Left ventricle myocardium inferior (tissue), 1 donor: ENCODE measurements around the gene ADAT1. TPM values are rescaled to one million over a fixed set of nuclear protein-coding genes. Genes with fewer than 3 reads are reported as not detected.

Source experiments
- DNase-seq: peaks from one replicate; pipeline ENCODE4 v3.0.0-alpha.2; 2020
- H3K27ac ChIP-seq: fragments of 200-600 bp; replicated peaks from 2 replicates; pipeline ENCODE4 v1.8.0; 2021
- H3K27me3 ChIP-seq: fragments of 200-600 bp; 2 replicates; pipeline ENCODE4 v1.8.0; 2021; ENCODE audit warnings: low read depth
- H3K36me3 ChIP-seq: fragments of 200-600 bp; 2 replicates; pipeline ENCODE4 v1.8.0; 2021
- H3K4me1 ChIP-seq: fragments of 200-600 bp; 2 replicates; pipeline ENCODE4 v1.8.0; 2021
- H3K4me3 ChIP-seq: fragments of 200-600 bp; 2 replicates; pipeline ENCODE4 v1.8.0; 2021; ENCODE audit warnings: mild to moderate bottlenecking, moderate library complexity
- H3K9me3 ChIP-seq: fragments of 200-600 bp; replicated peaks from 2 replicates; pipeline ENCODE4 v1.8.0; 2021
- intact Hi-C: fragments of 100-400 bp; cut with micrococcal nuclease; formaldehyde crosslinking; loops from one replicate; pipeline ENCODE4 v1.11.0; 2022
- total RNA-seq: library from RNA; stranded (reverse); fragmentation: NEBNext Ultra II Directional; extraction: Animal tissue kit (Norgen Biotek cat#: 25700); gene quantifications from one replicate; pipeline ENCODE4 v1.2.1, GENCODE V29; 2021
- TF ChIP-seq, protein P1 (sequence below): fragments of 200-600 bp; IDR thresholded peaks from 2 replicates; pipeline ENCODE4 v1.8.0; 2021; ENCODE audit warnings: antibody characterized with exemption, mild to moderate bottlenecking, borderline replicate concordance
- donor health status: DM: no; HTN: yes; CAD: no; lungs with severe emphysema.

The ADAT1 gene
- total RNA-seq, 1 donor from 2014 or later = 28.4 TPM

DNA sequence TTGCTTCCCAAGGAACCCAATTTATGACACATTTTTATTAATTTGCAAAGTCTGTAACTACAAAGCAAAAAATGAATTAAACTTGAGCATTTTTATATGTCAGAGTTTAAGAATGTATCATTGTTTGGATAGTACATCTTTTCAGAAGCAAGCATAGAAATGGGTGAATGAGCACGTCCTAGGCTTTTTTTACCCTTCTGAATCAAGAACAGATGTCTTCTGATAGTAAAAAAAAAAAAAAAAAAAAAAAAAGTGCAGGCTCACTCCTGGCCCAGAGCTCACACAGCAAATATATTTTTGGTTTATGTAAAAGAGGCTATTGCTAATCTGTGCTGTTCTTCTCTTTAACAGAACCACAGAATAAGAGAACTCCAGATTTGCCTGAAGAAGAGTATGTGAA is 30.8 kb upstream of the ADAT1 start:
- intact Hi-C loops = no loop called here
- H3K4me1 ChIP-seq = peaks cover 75% of the 10 kb centered on the region

DNA sequence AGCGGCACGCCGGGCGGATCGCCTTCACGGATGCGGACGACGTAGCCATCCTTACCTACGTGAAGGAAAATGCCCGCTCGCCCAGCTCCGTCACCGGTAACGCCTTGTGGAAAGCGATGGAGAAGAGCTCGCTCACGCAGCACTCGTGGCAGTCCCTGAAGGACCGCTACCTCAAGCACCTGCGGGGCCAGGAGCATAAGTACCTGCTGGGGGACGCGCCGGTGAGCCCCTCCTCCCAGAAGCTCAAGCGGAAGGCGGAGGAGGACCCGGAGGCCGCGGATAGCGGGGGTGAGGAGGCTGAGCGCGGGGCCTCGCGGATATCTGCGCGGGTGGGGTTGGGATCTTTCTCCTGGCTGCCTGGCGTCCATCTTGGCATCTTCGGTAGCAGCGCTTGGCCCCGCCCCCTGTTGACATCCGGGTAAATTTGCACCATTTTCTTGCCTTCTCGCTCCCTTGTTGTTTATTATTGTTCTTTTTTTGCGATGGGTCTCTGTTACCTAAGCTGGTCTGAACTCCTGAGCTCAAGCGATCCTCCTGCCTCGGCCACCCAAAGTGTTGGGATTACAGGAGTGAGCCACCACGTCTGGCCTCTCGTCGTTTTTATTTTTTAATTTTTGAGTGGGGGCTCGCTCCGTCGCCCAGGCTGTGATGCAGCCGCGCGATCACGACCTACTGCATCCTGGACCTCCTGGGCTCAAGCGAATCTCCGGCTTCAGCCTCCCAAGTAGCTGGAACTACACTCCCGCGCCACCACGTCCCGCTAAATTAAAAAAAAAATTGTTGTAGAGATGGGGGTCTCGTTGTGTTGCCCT is 25.4 kb upstream of the ADAT1 start:
- peaks cover 99% of the 10 kb centered on the region for H3K4me1 ChIP-seq
- no peaks in the 10 kb centered on the region for H3K9me3 ChIP-seq
- TF ChIP-seq, protein P1, sequence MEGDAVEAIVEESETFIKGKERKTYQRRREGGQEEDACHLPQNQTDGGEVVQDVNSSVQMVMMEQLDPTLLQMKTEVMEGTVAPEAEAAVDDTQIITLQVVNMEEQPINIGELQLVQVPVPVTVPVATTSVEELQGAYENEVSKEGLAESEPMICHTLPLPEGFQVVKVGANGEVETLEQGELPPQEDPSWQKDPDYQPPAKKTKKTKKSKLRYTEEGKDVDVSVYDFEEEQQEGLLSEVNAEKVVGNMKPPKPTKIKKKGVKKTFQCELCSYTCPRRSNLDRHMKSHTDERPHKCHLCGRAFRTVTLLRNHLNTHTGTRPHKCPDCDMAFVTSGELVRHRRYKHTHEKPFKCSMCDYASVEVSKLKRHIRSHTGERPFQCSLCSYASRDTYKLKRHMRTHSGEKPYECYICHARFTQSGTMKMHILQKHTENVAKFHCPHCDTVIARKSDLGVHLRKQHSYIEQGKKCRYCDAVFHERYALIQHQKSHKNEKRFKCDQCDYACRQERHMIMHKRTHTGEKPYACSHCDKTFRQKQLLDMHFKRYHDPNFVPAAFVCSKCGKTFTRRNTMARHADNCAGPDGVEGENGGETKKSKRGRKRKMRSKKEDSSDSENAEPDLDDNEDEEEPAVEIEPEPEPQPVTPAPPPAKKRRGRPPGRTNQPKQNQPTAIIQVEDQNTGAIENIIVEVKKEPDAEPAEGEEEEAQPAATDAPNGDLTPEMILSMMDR = no peak
- intact Hi-C loops = loop anchor here (10.0 kb wide), 1 partner anchor 116 kb away; no protein-coding TSS in a partner anchor
- H3K27ac ChIP-seq = peak overlapping the region; percentile 96
- peak overlapping the region; percentile 97 for H3K4me3 ChIP-seq
- H3K36me3 ChIP-seq = peaks cover 17% of the 10 kb centered on the region
- DNase-seq = peak; percentile 87
- H3K27me3 ChIP-seq = no peaks in the 10 kb centered on the region

More for the DNA sequence above, 30.8 kb upstream of the ADAT1 start:
- Histone ChIP-seq H3K27me3 (no peaks in the 10 kb centered on the region), H3K36me3 (peaks cover 49% of the 10 kb centered on the region), H3K9me3 (no peaks in the 10 kb centered on the region), H3K27ac (no peak overlapping the region), H3K4me3 (no peak overlapping the region)
- TF ChIP-seq, protein P1 = no peak
- DNase-seq = no peak

DNA sequence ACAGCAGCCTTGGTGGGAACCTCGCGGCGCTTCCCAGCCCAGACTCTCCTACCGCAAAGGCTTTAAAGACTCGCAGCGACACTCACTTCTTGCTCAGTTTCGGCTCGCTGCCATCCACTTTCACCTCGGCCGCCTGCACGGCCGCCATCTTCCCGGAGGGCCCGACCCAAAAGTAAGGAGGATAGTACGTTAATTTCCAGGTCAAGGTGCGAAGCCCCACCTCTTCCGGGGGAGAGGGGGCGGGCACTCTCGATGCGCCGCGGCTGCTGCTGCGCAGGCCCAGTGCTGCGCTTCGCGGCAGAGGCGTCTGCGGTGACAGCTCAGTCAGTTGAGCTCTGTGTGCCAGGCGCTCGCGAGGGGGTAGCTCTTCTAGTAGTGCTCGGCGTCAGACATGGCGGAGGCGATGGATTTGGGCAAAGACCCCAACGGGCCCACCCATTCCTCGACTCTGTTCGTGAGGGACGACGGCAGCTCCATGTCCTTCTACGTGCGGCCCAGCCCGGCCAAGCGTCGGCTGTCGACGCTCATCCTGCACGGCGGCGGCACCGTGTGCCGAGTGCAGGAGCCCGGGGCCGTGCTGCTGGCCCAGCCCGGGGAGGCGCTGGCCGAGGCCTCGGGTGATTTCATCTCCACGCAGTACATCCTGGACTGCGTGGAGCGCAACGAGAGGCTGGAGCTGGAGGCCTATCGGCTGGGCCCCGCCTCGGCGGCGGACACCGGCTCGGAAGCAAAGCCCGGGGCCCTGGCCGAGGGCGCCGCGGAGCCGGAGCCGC is 24.6 kb upstream of the ADAT1 start, which contains the start of the genes KARS1 and TERF2IP:
Gene KARS1 (minus strand): TSS at position 174 of the 773 bp plus-strand sequence. CDS start 26 bp downstream, at position 148.
Gene TERF2IP (plus strand): TSS at position 282 of the 773 bp plus-strand sequence. CDS start 110 bp downstream, at position 392.
- H3K27me3 ChIP-seq = no peaks in the 10 kb centered on the region
- H3K9me3 ChIP-seq = no peaks in the 10 kb centered on the region
- peak within 1 kb of the TSS; percentile 96 for H3K27ac ChIP-seq
- TF ChIP-seq, protein P1 = no peak
- peaks cover 24% of the 10 kb centered on the region for H3K36me3 ChIP-seq
- DNase-seq = peak; percentile 92
- peaks cover 91% of the 10 kb centered on the region for H3K4me1 ChIP-seq
- H3K4me3 ChIP-seq = peak within 1 kb of the TSS; percentile 97
- intact Hi-C loops = loop anchor here (10.0 kb wide), 1 partner anchor 117 kb away; no protein-coding TSS in a partner anchor

DNA sequence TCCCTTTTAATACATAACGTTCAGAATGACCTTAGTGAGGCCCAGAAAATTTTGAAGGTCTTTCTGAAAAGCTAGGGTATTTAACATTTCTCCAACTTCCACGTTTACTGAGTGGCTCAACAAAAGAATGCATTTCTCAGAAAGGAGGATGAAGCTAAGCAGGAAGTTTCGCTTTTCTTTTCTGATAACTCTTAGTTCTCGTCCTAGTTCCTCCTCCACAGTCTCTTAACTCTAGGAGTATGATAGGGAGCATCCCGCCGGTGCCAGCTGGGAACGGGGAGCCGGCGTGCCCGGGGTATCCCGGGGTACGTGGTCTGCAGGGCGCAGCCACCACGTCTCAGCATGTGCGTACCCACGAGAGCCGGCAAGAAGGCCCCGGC is 24.0 kb upstream of the ADAT1 start:
- Histone ChIP-seq H3K27ac (peak overlapping the region; percentile 96), H3K36me3 (peaks cover 26% of the 10 kb centered on the region), H3K4me1 (peaks cover 86% of the 10 kb centered on the region), H3K9me3 (no peaks in the 10 kb centered on the region), H3K27me3 (no peaks in the 10 kb centered on the region), H3K4me3 (peak overlapping the region; percentile 97)
- DNase-seq = no peak
- intact Hi-C loops = loop anchor here (10.0 kb wide), 1 partner anchor 118 kb away; no protein-coding TSS in a partner anchor
- TF ChIP-seq, protein P1 = no peak
